ENCODE measurements around the gene CMTR1. TPM values are rescaled to one million over a fixed set of nuclear protein-coding genes. Genes with fewer than 3 reads are reported as not detected.

Gene CMTR1
- total and polyA plus RNA-seq, 2 of the 13 experiments (the other 11 are each of a cell fraction or from before 2014, with no cell fraction given), result 19.7 to 55.2 TPM

GRCh38 chr6:37507077-37507476 is 74.1 kb downstream of the CMTR1 start:
- ChIA-PET POLR2A (no interaction called here), CTCF (ENCODE audit: low intra/inter-chr PET ratio, low total read pairs) (no interaction called here)
- H3K27me3 ChIP-seq (ENCODE audit: control insufficient read depth in 1 of 2, insufficient read depth in 2 of 2, low read length in 2 of 2), result peaks cover 2 to 18% of the 10 kb centered on the region in 2 experiments; a peak in 4 of 5 replicates
- no peak overlapping the region for H3K4me3 ChIP-seq (replicated peaks in 1 of 3; ENCODE audit: insufficient read depth in 1 of 3, low read depth in 2 of 3, low read length in 3 of 3)
- WGBS (ENCODE audit: low lambda C conversion rate), result 51% methylated on average over 5 of the region's 5 CpGs
- no peak for ATAC-seq
- H3K36me3 ChIP-seq (replicated peaks in 1 of 2; ENCODE audit: control insufficient read depth in 1 of 2, insufficient read depth in 2 of 2, low read length in 2 of 2), result no peaks in the 10 kb centered on the region
- DNase-seq (ENCODE audit: low spot score), result no peak
- intact Hi-C loops (cut with micrococcal nuclease; ENCODE audit: unreplicated experiment), result no loop called here
- in situ Hi-C loops (cut with HindIII; ENCODE audit: extremely low pct_ligation_motif_present, low pct_unique_long_range_greater_than_20kb), result no loop called here
- H4K20me1 ChIP-seq (ENCODE audit: insufficient read depth, low read length), result no peaks in the 10 kb centered on the region
- H3K4me2 ChIP-seq (ENCODE audit: low read depth, low read length), result no peak overlapping the region
- no peaks in the 10 kb centered on the region for H3K9me3 ChIP-seq (ENCODE audit: low read length)
- BruUV-seq (replicated peaks), result no TSS peak
- no peak for TF ChIP-seq CERS6 (CRISPR knock-in tag; IDR thresholded peaks at IDR 0.05)
- TF ChIP-seq FOXK2 (IDR thresholded peaks at IDR 0.05), result no peak
- no peak for TF ChIP-seq ZNF687 (CRISPR knock-in tag; IDR thresholded peaks at IDR 0.05)
- TF ChIP-seq ZNF414 (CRISPR knock-in tag; IDR thresholded peaks at IDR 0.05), result no peak
- no peak for TF ChIP-seq ZNF619 (CRISPR knock-in tag; IDR thresholded peaks at IDR 0.05)
- no peak for TF ChIP-seq ARHGAP35 (CRISPR knock-in tag; IDR thresholded peaks at IDR 0.05; ENCODE audit: borderline replicate concordance)
- no peak for TF ChIP-seq ZNF232 (CRISPR knock-in tag; IDR thresholded peaks at IDR 0.05; ENCODE audit: borderline replicate concordance)
- TF ChIP-seq ZNF446 (CRISPR knock-in tag; IDR thresholded peaks at IDR 0.05), result no peak
- TF ChIP-seq ZFP36L2 (CRISPR knock-in tag; IDR thresholded peaks at IDR 0.05), result no peak
- TF ChIP-seq ZFP36 (IDR thresholded peaks at IDR 0.05; ENCODE audit: borderline replicate concordance, low read depth, low read length, partially characterized antibody), result no peak
- no peak for TF ChIP-seq RNF219 (CRISPR knock-in tag; IDR thresholded peaks at IDR 0.05)
- TF ChIP-seq, protein P1, sequence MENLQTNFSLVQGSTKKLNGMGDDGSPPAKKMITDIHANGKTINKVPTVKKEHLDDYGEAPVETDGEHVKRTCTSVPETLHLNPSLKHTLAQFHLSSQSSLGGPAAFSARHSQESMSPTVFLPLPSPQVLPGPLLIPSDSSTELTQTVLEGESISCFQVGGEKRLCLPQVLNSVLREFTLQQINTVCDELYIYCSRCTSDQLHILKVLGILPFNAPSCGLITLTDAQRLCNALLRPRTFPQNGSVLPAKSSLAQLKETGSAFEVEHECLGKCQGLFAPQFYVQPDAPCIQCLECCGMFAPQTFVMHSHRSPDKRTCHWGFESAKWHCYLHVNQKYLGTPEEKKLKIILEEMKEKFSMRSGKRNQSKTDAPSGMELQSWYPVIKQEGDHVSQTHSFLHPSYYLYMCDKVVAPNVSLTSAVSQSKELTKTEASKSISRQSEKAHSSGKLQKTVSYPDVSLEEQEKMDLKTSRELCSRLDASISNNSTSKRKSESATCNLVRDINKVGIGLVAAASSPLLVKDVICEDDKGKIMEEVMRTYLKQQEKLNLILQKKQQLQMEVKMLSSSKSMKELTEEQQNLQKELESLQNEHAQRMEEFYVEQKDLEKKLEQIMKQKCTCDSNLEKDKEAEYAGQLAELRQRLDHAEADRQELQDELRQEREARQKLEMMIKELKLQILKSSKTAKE (CRISPR knock-in tag; IDR thresholded peaks at IDR 0.05; ENCODE audit: borderline replicate concordance), result no peak
- H2AFZ ChIP-seq (ENCODE audit: low read length), result no peak overlapping the region
- H3K9ac ChIP-seq (ENCODE audit: insufficient read depth, low read depth, low read length), result no peak overlapping the region
- no peak overlapping the region for H3K27ac ChIP-seq (ENCODE audit: extremely low read length, insufficient read depth, low read length)
- H3K79me2 ChIP-seq (ENCODE audit: insufficient read depth, low read length), result no peaks in the 10 kb centered on the region
- H3K4me1 ChIP-seq (ENCODE audit: insufficient read depth, low read length), result peaks cover 18% of the 10 kb centered on the region
- FAIRE-seq, result no peak

All from HepG2 (cell line).